Amniotic stem cell (primary cell): ENCODE measurements around the gene HOXD11.

Experiments
- DNase-seq: peaks from one replicate; lab custom pipeline; 2025; lab: John Stamatoyannopoulos, UW

HOXD11 gene

GRCh38 chr2:176106581-176107539 lies at the start of gene HOXD11:
Gene HOXD11 (plus strand): TSS chr2:176107280. CDS start chr2:176107356, 76 bp downstream.
- DNase-seq: no peak

GRCh38 chr2:176063958-176064357 lies 43.1 kb upstream of the HOXD11 start:
- DNase-seq: no peak

- no peak for DNase-seq
These were observed 40.2 kb upstream of the HOXD11 start for GRCh38 chr2:176066645-176067588.

GRCh38 chr2:176067589-176068418 lies 39.3 kb upstream of the HOXD11 start:
- DNase-seq: no peak

GRCh38 chr2:176068419-176068832 lies 38.7 kb upstream of the HOXD11 start:
- DNase-seq: no peak

- DNase-seq: no peak
These were observed 35.5 kb upstream of the HOXD11 start for GRCh38 chr2:176071330-176072291.

- no peak for DNase-seq
These were observed 34.8 kb upstream of the HOXD11 start for GRCh38 chr2:176072292-176072669.

- no peak for DNase-seq
These were observed 33.9 kb upstream of the HOXD11 start for GRCh38 chr2:176072951-176073904.

- no peak for DNase-seq
These were observed 32.1 kb upstream of the HOXD11 start for GRCh38 chr2:176074919-176075425.

GRCh38 chr2:176075481-176075880 lies 31.6 kb upstream of the HOXD11 start:
- no peak for DNase-seq

GRCh38 chr2:176076063-176076462 lies 31.0 kb upstream of the HOXD11 start:
- DNase-seq: no peak

GRCh38 chr2:176076796-176077195 lies 30.3 kb upstream of the HOXD11 start:
- no peak for DNase-seq

- DNase-seq: no peak
These were observed 28.4 kb upstream of the HOXD11 start for GRCh38 chr2:176078541-176079284.

- no peak for DNase-seq
These were observed 27.7 kb upstream of the HOXD11 start for GRCh38 chr2:176079285-176079830.

GRCh38 chr2:176079831-176080539 lies 27.1 kb upstream of the HOXD11 start:
- DNase-seq: peak; percentile 19

- no peak for DNase-seq
These were observed 26.3 kb upstream of the HOXD11 start for GRCh38 chr2:176080540-176081375.
